Stimulated activated CD8-positive, alpha-beta memory T cell treated with anti-CD3 and anti-CD28 coated beads, Interleukin-15, amount 100 ng/mL, for 48 hours (primary cell): ENCODE measurements around the gene KMT2A.
"Not testable (repeated sequence)": the region's sequence is repeated elsewhere in the genome, so short reads cannot be mapped to it uniquely, and the experiment has no call there.

Source experiments
- DNase-seq, 2 donors: peaks; one replicate each; pipeline ENCODE4 v3.0.0-alpha.2; 2020; ENCODE audit warnings: low read depth in 2 of 2

KMT2A gene

DNA sequence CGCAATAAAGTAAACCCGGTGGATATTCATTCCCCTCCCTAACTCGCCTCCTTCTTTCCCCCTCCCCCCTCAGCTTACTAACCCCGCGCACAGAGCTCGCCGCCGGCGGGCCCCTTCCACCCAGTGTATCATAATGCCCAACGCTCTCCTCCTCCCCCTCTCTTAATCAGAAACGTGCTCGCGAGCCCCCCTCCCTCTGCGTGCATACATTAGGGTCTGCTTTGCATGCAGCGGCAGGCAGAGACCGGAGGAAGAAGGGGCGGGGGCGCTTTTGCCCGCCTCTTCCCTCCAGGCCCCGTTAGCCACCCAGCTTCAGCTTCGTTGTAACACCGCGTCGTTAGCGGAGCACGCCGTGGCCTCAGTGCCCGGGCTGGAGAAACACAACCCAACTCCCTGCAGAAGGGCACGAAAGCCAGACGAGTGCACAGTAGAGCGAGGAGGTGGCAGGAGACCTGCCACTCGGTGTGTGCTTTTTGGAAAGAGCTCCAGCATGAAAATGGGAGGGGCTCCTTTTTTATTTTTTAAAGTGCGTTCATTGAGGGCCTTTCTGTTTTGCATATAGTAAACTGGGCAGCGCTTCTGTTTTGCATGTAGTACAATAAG, 901 bp upstream of the KMT2A start:
- DNase-seq: peak; percentile 49 to 59

DNA sequence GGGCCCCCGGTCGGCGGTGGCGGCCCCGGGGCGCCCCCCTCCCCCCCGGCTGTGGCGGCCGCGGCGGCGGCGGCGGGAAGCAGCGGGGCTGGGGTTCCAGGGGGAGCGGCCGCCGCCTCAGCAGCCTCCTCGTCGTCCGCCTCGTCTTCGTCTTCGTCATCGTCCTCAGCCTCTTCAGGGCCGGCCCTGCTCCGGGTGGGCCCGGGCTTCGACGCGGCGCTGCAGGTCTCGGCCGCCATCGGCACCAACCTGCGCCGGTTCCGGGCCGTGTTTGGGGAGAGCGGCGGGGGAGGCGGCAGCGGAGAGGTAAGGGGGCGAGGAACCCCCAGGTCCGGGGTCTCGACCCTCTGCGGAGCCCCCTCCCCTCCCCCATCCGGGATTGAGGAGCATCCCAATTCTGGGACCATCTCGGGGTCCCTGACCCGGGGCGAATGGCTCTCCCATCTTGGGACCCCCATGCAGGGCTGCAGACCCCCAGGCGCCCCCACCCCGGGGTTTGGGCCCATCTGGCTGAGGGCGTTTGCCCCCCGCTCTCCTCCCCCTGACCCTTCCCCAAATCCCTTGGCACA, 431 bp downstream of the KMT2A start:
- DNase-seq: no peak

DNA sequence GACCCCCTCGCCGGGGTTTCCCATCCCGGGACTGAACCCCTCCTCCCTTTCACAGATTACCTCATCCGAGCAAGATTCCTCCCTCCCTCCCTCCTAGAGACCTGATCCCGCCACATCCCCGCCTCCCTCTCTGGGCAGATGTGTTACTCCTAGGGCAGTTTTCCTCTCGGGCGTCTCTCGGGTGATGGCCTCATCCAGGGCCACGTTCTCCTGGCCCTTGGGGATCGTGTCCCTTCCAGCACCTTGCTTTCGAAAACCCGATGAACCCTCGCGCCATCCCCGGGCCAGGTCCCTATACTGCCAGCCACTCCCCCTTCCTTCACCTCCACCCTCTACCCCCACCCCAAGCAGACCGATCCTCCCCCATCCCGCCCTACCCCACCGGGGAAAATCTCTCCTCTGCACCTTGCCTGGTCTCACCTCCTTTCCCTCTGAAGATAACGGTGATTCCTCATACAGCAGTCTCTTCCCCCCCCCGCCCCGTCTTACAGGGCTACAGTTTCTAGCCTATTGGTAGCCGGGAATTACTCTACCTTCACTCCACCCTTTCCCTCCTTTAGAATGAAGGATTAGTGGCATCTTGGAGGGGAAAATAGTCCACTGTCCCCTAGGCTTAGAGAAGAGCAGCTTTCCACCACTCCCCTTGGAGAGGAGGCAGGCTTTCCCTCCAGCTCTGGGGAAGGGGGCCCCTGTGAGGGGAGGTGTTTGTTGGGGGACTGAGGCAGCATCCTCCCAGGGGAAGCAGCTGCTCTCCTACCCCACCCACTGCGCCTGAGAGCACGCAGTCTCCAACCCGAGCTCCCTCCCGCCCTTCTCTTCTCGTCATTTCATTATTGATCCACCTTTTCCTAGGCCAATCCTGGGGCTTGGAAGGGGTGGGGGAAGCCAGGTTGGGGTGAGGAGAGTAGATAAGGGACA, 1.2 kb downstream of the KMT2A start:
- DNase-seq: no peak

DNA sequence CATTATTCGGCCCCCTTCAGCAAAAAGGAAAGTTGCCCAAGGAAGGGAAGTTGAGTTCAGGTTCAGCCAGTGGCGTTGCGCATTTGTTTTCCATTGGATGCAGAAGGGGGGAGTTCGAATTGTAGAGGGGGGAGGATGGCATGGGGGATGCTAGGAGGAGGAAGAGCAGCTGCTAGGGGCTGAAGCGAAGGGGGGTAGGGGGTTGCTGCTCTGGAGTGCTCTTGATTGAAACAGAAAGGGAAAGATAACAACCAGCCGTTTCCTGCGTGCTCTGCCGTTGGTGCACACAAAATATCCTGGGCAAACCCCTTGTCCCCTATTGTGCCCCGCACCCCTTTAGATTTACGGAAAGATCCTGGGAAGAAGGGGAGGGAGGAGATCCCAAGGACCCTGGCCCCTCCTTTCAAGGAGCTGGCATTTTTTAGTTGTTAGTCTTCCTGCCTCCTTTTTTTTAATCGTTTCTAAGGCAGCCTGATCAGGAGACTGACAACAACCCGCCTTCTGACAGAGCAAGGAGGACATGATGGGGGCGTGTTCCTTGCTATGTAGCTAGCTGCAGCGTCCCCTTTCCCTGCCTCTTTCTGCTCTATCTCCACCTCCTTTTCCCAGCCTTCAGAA, 2.1 kb downstream of the KMT2A start:
- DNase-seq: no peak

DNA sequence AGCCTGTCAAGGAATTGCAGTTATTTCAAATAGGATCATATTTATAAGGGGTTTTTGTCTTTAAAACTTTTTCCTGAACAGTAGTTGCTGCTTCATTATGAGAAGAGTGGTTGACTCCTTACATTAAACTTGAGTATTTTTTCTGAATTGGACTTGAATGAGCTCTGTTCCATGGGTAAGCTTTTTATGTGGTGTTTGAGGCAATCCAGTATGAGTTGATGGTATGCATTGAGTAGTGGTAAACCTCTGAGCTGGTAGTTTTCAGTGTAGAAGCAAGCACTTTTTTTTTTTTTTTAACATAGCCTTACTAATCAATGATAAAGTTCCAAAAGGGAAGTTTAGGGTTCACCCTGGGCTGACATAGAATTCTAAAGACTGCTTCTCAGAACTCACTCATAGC, 3.4 kb downstream of the KMT2A start:
- DNase-seq: no peak

DNA sequence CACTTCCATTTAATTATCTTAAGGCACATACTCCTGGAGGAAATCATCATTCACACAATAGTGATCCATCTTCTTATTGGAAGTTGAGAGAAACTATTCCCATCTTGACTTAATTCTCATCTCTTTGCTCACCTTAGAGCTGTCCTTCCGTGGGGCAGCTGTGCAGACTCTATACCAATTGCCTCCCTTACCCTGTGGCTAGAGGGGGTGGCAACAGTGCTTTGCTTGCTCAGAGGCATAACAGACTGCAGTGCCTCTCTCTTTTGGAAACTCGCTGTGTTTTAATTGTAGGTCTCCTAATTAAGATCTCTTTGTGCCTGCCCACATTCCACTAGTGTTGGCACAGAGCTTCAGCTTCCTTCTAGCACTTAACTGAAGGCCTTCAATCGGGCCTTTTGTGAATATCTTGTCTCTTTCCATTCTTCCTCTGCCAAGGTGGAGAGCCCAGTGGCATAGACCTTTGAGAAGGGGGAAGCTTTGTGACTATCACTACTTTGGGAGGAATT, 5.5 kb downstream of the KMT2A start:
- no peak for DNase-seq

DNA sequence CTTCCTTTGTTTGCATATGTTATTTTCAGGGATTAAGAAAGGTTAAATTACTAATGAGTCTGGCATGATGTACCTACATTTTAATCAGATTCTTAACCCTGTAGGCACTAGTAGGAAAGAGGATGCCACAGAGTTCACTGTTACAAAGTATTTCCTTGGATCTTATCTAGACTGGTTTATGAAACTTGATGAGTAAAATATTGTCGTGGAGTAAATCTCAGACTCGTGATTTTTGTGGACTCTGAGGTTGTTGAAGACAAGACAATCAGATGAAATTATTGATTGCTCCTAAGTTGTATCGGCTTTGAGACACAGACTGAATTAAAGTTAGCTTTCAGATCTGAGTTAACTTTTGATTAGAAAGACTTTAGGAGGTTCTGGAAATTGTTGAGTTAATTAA, 6.0 kb downstream of the KMT2A start:
- DNase-seq: no peak

DNA sequence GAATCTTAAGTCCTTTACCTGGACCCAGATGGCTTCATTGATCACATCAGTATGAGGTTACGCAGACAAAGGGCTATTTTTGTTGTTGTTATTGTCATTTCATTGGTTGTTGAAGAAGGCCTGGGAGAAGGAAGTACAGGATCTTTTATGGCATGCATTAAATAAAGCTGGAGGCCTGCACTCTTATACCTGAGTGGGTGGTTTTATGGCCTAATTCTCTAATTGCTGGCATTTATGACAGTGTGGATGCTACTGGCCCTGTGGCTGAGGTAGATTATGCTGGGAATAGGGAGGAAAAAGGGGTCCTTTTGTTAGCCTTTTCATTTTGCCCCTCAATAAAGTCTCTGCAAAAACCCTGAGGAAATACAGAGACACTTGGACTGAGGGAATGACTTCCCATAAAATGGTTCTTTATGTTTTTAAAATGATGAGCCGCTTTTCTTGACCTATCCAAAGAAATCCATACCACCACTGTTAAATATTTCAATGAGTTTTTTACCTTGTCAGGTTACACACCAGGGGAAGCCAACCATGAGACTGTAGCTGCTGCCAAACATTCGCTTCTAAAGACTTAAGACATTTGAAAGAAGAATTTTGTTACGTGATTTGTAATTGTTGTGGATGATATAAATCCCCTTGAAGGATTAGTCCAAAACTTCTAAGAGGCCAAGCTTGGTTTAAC, 6.8 kb downstream of the KMT2A start:
- no peak for DNase-seq

DNA sequence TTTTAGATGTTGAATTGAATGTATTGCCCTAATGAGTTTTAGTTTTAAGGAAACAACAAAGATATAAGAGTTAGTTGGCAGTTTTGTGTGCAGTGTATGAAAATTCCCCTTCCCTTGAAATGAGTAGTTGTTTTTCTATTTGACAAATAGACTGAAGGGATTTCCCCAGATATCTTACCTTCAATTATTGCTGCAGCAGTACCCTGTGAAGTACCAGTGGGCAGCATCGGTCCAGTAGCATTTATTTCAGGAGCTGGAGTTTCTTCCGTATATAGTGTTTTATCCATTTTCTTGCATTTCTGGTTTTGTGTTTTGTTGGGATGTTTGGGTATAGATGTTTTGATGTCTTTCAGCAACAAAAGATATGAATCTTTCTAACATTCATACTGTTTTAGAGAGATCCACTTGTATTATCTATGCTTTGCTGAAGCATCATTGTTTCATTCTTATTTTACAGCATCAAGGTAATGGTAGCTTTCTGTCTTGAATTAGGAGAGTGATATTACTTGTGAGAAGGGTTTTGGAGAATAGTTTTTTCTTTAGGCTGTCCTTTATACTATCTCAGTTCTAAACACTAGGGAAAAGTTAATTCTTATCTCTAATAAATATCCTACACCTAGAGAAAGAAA, 7.4 kb downstream of the KMT2A start:
- no peak for DNase-seq

DNA sequence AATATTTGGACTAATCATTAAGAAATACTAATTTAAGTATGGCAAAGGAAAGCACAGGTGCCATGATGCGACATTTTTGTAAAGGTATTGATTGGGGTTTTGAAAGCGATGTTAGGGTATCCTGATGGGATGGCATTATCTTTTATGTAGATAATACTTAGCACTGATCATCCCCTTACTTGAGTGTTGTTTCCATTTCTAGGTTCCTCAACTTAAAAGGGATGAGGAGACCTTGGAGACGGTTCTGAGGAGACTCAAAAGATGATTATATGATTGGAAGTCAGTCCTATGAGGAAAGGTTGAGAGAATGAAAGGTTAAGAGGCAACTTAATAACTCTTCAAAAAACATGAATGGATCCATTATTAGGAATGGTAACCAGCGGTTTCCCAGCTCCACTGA, 11.1 kb downstream of the KMT2A start:
- DNase-seq: no peak

DNA sequence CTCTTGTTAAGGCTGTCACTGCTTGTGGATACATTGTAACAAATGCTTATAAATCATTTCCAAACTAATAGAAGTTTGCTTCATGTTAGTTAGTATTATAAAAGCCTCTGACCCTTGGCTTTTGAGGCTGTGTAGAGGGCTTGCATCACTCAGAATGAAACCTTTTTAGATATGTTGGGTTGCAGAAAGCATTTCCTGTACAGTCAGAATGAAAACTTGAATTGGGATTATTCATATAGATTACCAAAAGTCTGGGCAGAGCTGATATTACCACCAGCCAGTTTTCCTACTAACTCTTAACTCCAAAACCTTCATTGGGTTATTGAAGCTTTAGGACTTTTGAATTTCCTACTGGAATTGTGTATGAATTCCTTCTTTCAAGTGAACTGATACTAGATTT, 12.0 kb downstream of the KMT2A start:
- no peak for DNase-seq

DNA sequence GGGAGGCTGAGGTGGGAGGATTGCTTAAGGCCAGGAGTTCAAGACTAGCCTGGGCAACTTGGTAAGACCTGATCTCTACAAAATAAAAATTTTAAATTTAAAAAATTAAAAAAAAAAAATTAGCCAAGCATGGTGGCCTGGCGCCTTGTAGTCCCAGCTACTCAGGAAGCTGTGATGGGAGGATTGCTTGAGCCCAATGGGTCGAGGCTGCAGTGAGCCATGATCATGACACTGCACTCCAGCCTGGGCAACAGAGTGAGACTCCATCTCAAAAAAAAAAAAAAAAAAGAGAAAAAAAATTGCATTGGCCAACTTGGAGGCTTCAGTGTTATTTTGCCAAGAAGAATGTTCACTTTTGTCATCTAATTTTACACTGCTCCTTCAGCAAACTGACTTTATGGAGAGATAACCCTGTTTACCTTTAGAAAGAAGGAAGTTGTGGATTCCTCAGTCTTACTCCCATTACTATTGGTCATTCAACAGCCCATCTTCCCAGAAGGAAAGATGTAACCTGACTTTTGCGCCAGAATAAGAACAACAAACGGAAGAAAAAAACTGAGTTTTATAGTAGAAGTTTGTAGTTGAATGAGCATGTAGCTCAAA, 13.1 kb downstream of the KMT2A start:
- DNase-seq: no peak

DNA sequence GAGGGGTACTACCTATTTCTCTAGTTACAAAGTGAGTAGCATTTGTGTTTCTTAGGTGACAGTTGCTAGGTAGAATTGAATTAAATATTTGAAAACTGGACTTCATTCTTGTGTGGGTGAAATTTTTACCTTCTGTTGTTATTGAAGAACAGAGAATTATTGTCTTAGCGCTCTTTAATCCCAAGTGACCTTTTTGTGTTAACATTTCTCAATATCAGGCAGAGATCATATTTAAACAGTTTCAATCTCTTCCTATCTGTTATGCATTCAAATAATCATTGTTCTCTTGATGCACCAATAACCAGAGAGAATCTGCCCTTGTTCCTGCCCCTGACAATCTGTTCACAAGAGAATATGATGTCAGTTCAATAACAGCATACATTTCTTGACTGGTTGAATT, 14.2 kb downstream of the KMT2A start:
- DNase-seq: no peak

DNA sequence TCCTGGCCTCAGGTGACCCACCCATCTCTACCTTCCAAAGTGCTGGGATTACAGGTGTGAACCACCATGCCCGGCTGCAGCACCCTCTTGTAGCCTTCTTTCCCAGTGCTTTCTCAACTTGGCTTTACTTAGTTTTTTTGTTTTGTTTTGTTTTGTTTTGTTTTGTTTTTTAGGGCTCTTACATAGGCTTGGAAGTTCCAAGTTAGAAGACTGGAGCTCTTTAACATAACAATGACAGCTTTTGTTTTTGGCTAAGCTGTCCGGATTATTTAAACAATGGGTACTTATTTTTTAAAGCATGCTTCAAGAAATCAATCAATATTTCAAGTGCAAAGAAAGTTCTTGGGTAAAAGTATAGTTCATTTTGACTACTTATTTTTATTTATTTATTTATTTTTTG, 25.9 kb downstream of the KMT2A start:
- no peak for DNase-seq

DNA sequence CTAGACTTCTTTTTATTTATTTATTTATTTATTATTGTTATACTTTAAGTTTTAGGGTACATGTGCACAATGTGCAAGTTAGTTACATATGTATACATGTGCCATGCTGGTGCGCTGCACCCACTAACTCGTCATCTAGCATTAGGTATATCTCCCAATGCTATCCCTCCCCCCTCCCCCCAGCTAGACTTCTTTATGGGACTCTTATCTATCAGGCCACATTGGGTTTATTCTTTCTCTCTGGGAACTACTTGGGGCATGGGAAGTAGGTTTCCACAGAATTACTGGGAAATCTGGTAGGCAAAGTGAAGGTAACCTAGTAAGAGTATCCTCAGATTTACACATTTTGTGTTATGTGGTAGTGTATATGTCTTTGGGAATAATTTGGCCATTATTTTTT, 32.7 kb downstream of the KMT2A start:
- not testable (repeated sequence) for DNase-seq

DNA sequence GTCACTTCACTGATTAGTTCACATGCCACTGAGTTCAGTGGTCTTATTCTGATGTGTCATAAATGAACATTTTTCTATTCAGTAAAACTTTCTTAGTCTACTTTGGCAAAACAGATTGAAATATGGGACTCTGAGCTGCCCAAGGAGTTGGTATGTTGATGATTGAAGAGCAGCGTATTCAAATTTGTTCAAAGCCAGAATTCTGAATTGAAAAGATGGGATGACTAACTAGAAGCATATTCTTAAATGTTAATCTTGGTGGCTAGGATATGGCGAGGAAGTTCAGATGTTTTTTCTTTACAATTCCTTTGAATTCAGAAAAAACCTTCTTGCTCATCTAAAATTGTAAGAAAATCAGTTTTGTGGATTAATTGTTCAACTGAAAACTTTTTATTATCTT, 34.7 kb downstream of the KMT2A start:
- no peak for DNase-seq

DNA sequence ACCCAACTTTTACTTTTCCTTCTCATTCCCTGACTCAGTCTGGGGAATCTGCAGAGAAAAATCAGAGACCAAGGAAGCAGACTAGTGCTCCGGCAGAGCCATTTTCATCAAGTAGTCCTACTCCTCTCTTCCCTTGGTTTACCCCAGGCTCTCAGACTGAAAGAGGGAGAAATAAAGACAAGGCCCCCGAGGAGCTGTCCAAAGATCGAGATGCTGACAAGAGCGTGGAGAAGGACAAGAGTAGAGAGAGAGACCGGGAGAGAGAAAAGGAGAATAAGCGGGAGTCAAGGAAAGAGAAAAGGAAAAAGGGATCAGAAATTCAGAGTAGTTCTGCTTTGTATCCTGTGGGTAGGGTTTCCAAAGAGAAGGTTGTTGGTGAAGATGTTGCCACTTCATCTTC, 37.2 kb downstream of the KMT2A start:
- DNase-seq: no peak

DNA sequence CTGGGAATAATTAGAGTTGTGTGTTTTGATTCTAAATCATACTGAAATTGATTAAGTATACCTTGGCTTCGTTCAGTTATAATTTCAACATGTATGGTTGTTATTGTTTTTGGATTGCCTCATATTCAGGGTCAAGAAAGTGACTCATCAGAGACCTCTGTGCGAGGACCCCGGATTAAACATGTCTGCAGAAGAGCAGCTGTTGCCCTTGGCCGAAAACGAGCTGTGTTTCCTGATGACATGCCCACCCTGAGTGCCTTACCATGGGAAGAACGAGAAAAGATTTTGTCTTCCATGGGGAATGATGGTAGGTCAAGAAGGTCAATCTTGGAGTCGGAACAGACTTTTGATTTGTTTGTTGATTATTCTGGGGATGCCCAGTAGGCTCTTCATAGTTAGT, 40.4 kb downstream of the KMT2A start:
- DNase-seq: no peak

DNA sequence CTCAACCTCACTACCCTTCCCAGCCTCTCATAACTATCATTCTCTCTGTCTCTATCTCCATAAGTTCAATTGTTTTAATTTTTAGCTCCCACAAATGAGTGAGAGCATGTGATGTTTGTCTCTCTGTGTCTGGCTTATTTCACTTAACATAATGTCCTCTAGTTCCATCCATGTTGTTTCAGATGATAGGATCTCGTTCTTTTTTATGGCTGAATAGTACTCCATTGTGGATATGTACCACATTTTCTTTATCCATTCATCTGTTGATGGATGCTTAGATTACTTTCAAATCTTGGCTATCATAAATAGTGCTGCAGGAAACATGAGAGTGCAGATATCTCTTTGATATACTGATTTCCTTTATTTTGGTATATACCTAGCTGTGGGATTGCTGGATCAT, 44.9 kb downstream of the KMT2A start:
- not testable (repeated sequence) for DNase-seq

DNA sequence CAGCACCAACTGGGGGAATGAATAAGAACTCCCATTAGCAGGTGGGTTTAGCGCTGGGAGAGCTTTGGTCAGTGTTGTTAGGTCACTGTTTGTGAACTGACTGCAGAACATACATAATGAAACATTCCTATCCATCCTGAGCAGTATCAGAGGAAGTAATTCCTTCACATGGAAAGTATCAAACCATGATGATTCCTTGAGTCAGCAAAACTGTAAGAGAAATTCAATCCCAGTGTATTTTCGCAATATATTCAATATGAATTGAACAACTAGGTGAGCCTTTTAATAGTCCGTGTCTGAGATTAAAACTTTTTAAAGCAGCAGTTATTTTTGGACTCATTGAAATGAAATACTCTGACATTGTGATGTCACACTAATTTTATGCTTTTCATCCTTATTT, 48.1 kb downstream of the KMT2A start:
- no peak for DNase-seq

DNA sequence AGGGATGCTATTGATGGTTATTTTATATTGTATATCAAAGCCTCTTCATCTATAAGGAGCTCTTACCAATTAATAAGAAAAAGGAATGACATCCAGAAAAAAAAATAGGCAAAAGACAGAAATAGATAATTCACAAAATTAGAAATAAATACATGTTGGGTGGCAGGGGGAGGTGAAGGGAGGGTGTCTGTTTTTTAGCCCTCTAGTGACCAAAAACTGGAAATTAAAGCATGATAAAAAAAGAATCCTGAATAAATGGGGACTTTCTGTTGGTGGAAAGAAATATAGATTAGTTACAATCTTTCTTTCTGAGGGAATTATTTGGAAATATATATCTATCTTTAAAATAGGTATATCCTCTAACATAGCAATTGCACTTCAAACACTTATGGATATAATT, 49.0 kb downstream of the KMT2A start:
- DNase-seq: no peak
